Measurements from ENCODE around the gene TBC1D9B. TPM values are rescaled to one million over a fixed set of nuclear protein-coding genes. Genes with fewer than 3 reads are reported as not detected.

The TBC1D9B gene
- total and polyA plus RNA-seq, 2 of the 13 experiments (the other 11 are each of a cell fraction or from before 2014, with no cell fraction given) = 35.0 to 50.0 TPM

- no peak for TF ChIP-seq FOXK1 (CRISPR knock-in tag; IDR thresholded peaks at IDR 0.05; ENCODE audit: borderline replicate concordance, low read depth)
- TF ChIP-seq BCL6 (CRISPR knock-in tag; IDR thresholded peaks at IDR 0.05) = no peak
- no peak for TF ChIP-seq ZNF142 (CRISPR knock-in tag; IDR thresholded peaks at IDR 0.05)
- TF ChIP-seq NFKB2 (CRISPR knock-in tag; IDR thresholded peaks at IDR 0.05; ENCODE audit: borderline replicate concordance) = no peak
- TF ChIP-seq ADNP (CRISPR knock-in tag; IDR thresholded peaks at IDR 0.05) = no peak
- TF ChIP-seq ZBTB33 (CRISPR knock-in tag; IDR thresholded peaks at IDR 0.05) = 0 out of 2 replicates have a peak, but pooled peaks have one; percentile 17
- no peak overlapping the region for H3K4me2 ChIP-seq (ENCODE audit: low read depth, low read length)
- no TSS peak for BruUV-seq (replicated peaks)
- no peak overlapping the region for H3K9ac ChIP-seq (ENCODE audit: insufficient read depth, low read depth, low read length)
- H3K27me3 ChIP-seq (ENCODE audit: control insufficient read depth in 1 of 2, insufficient read depth in 2 of 2, low read length in 2 of 2) = no peaks in the 10 kb centered on the region
- peaks cover 22 to 42% of the 10 kb centered on the region in 2 experiments; a peak in 4 of 5 replicates for H3K36me3 ChIP-seq (replicated peaks in 1 of 2; ENCODE audit: control insufficient read depth in 1 of 2, insufficient read depth in 2 of 2, low read length in 2 of 2)
- in situ Hi-C loops (cut with HindIII; ENCODE audit: extremely low pct_ligation_motif_present, low pct_unique_long_range_greater_than_20kb) (no loop called here), intact Hi-C loops (cut with micrococcal nuclease; ENCODE audit: unreplicated experiment) (loop anchor here (5.0 kb wide), 1 partner anchor 1275 kb away; no protein-coding TSS in a partner anchor)
- no peaks in the 10 kb centered on the region for H4K20me1 ChIP-seq (ENCODE audit: insufficient read depth, low read length)
- POLR2A ChIA-PET = no interaction called here
- CTCF ChIA-PET (ENCODE audit: low intra/inter-chr PET ratio, low total read pairs) = no interaction called here
- ATAC-seq (no peak), FAIRE-seq (no peak), DNase-seq (ENCODE audit: low spot score) (no peak)
- H3K79me2 ChIP-seq (ENCODE audit: insufficient read depth, low read length) = no peaks in the 10 kb centered on the region
- 97% methylated on average over 6 of the region's 6 CpGs for WGBS (ENCODE audit: low lambda C conversion rate)
- H3K27ac ChIP-seq (ENCODE audit: extremely low read length, insufficient read depth, low read length) = no peak overlapping the region
- no peak overlapping the region for H3K4me3 ChIP-seq (replicated peaks in 1 of 3; ENCODE audit: insufficient read depth in 1 of 3, low read depth in 2 of 3, low read length in 3 of 3)
- H3K4me1 ChIP-seq (ENCODE audit: insufficient read depth, low read length) = no peaks in the 10 kb centered on the region
- no peak overlapping the region for H2AFZ ChIP-seq (ENCODE audit: low read length)
- no peaks in the 10 kb centered on the region for H3K9me3 ChIP-seq (ENCODE audit: low read length)
Measured at GRCh38 chr5:179867079-179867465, 40.6 kb downstream of the TBC1D9B start.

All from HepG2 (cell line).